Stimulated activated CD8-positive, alpha-beta memory T cell treated with anti-CD3 and anti-CD28 coated beads, Interleukin-15, amount 100 ng/mL, for 1 hour (primary cell): Measurements from ENCODE around the gene LMF1.
A peak's percentile ranks its signal among the peaks of the same experiment; 100 is the strongest.
"Not testable (repeated sequence)": the region's sequence is repeated elsewhere in the genome, so short reads cannot be mapped to it uniquely, and the experiment has no call there.

Source experiments
- DNase-seq: peaks from one replicate; pipeline ENCODE4 v3.0.0-alpha.2; 2020; ENCODE audit warnings: low read depth

Gene LMF1

DNA sequence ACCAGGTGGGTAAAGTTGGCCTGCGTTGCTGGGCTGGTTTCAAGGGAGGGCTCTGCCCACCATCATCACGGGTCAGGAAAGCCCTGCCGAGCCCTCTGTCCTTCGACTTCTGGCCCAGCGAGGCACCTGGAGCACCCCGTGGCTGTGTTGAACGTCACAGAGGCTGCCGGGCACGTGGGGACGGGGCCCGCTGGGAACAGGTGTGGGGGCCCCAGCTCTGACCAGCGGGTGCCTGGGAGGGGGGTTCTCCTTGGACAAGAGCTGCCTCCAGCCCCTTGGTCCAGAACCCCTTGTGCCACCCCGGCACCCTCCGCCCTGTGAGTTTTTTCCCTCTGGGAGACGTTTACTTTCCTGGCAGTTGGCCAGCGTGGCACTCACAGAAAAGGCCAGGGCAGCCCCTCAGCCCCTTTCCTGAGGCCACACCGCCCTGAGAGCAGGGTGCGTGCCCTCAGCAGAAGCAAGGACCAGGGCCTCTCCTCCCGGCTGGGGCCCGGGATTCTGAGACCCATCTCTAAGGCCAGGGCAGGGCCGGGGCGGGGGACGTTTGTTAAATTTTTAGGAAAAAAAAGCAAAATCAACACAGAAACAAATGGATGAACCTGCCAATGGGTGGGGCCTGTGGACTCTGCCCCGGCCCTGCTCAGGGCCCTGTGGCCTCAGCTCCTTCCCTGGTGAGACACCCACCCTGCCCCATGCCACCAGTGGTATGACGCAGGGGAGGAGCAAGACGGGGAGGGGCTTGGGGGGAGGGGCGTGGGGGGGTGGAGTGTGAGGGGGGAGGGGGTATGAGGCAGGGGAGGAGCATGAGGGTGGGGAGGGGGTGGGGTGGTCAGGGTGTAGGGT lies 139.0 kb downstream of the LMF1 start:
- DNase-seq: no peak

DNA sequence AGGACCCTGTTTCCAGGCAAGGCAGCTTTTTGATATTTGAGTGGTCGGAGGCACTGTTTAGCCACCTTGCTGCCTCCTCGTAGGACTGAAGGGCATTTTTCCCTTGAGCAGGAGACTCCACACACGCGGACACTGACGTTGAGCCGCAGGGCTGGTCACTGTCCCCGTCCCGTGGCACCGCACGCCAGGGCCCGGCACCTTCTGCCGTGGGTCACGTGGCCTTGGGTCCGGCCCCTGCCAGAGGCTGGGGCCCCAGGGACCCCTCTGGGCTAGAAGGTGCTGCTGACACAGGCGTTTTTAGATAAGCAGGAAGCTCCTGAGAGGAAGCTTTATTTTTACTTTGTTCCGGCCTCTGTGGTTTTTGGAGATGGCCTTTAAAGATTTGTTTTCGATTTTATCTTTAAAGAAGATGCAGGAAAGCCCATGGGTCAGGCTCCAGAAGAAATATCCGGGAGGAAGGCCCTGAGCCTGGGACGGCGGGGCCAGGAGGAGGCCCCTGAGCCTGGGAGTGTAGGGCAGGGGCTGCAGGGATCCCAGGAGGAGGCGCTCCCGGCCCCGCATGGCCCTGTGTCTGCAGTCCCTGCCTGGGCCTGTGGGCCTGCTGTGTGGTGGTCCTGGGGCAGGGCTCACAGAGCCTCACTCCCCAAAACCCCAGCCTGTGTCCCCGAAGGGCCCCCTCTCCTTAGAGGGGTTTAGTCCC lies 139.8 kb downstream of the LMF1 start:
- DNase-seq: no peak

DNA sequence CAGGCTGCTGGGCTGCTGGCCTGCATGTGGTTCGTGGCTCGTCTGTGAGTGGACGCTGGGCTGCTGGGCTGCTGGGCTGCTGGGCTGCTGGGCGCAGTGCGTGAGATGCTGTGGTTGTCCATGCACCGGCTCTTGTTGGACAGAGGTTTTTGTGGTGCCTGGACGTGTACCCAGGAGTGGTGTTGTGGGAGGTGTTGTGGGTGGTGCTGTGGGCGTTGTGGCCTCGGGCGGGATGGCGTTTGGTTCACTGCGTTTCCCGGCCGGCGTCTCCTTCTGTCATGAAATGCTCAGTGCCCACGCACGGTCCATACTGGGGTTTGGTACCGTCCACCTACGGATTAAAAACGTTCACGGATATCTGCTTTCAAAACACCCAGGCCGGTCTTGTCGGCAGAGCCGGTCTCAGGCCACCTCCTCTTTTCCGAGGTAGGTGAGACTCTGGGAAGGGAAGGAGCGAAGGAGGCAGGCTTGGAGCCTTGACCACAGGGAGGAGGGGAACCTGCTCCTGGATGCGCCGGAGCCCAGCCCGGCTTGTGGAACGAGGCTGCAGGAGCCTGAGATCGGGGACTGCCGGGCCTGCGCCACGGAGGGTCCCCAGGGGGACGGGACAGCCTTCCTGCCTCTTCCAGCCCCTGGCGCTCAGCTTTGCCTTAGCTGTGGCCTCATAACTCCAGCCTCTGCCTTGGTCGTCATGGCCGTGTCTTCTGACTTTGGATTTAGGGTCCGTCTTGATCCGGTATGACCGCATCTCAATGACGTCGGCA lies 140.5 kb downstream of the LMF1 start:
- DNase-seq: no peak

DNA sequence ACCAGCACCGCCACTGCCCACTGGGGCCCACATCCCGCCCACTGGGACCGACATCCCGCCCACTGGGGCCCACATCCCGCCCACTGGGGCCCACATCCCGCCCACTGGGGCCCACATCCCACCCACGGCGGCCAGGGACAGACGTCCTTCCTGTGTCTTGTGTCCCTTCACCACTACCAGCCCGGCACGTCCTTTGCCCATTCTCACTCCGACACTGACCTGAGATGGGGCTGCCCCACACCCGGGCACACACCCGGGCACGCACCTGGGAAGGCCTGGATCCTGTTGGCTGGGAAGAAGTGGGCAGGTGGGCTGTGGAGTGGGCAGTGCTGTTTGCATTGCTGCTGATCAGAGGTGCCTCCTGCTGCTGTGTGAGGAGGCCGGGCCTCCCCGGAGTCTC lies 141.9 kb downstream of the LMF1 start:
- no peak for DNase-seq

DNA sequence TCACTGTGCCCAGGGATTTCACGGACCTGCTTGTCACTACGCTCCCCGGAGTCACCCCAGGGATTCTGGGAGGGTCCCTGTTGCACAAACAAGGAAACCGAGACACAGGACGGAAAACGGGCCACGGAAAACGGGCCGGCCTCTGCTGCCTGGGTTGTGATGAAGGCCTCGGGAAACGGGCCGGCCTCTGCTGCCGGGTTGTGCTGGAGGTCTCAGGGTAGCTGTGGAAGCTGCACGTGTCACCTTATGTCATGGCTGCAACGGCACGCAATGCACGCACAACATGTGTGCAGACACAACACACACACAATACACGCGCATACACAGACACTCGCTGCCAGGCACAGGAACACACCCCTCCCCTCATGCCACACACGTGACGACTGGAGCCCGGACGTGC lies 143.3 kb downstream of the LMF1 start:
- DNase-seq: no peak

DNA sequence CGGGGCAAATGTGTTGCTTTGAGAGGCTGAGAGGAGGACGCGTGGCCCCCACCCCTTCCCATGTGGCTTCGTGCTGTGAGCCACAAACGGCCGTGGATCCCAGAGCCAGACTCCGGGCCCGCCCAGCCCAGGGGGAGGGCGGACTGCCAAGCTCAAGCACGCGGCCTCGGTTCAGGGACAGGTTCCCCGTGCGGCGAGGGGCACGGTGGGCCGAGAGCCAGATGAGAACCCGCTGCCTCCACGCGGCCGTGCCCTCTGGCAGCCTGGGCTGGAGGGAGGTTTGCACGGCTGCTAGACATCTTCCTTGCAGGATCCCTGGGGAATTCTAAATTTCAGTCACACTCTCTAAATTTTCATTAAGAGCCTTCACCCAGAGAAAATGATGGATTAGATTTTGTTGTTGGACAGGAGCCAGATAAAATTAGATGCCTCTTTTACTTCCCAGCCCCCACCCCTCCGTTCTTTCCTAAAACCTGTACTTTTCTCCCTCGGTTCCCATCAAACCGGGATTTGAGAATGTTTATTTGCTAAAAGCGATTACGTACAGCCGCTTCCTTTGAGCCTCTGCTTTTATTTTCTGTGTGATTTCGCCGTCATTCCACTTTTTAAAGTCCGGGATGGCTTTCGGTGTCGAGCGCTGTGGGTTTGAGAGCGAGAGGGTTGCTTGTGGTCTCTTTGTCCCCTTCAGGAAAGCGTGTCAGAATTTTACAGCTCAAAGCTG lies 145.3 kb downstream of the LMF1 start:
- no peak for DNase-seq

DNA sequence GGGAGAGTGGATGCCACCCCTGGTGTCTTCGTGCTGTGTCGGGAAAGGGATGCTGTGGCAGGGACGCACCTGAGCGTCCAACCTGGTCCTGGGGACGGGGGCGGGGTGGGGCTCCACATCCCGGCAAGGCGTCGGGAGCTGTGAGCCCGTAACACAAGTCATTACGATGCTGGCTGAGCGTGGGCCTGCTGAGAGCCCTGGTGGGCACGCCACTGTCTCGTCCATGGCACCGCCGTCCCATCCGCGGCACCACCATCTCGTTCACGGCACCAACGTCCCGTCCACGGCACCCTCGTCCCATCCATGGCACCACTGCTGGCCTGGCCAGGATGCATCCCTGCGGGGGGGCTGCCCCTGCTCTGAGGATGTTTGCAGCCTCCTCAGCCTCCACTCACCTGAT lies 146.2 kb downstream of the LMF1 start:
- DNase-seq: no peak

DNA sequence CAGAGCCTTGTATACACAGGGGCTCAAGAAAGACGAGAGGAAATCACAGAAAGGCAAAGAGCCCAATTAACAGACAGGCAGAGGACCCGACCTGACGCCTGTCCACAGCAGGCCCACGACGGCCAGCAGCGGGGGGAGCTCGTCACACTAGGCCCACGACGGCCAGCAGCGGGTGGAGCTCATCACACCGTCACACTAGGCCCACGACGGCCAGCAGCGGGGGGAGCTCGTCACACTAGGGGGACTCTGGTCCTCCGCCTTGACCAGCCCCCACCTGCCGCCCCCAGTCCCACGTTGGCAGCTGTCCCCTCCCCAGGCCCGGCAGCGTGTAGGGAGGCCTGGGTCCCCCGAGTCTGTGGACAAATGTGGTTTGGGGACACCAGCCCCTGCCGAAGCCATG lies 146.6 kb downstream of the LMF1 start:
- DNase-seq: no peak

DNA sequence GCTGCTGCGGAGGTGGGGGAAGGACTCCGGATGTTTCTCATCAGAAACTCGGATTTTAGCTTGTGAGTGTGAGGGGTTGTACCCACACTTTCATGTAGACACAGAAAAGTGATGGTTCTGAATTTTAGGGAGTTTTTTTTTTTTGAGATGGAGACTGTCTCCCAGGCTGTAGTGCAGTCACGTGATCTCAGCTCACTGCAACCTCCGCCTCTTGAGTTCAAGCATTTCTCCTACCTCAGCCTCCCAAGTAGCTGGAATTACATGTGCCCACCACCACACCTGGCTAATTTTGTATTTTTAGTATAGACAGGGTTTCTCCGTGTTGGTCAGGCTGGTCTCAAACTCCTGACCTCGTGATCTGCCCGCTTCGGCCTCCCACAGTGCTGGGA lies 147.9 kb downstream of the LMF1 start:
- DNase-seq: no peak

DNA sequence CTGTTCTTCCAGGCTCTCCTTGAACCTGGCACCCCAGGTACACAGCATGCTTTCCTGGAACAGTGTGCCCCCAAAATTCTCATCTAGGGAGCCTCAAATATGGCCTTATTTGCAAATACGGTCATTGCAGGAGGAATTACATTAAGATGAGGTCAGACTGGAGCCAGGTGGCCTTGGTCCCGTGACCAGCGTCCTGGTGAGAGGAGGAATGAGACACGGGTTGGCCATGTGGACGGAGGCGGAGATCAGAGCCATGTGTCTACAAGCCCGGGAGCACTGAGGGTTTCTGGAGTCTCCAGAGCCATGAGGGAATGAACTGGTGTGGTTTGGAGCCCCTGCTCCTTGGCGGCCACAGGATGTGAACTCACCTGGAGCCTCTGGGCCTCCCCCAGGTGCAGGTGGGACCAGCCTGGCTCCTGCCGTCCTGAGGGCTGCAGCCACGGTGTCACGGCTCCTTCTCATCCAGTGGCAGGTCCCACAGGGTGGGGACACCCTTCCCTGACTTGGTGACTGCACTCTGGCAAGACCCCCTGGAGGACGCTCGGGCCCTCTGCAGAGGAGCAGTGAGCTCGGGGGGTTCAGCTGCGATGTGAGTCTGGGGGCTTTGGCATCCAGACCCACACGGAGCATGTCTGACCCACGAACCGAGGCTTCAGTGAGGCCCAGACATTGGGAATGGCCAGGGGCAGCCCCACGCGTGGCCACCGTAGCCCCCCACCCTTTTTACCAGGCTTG lies 148.4 kb downstream of the LMF1 start:
- DNase-seq: no peak

DNA sequence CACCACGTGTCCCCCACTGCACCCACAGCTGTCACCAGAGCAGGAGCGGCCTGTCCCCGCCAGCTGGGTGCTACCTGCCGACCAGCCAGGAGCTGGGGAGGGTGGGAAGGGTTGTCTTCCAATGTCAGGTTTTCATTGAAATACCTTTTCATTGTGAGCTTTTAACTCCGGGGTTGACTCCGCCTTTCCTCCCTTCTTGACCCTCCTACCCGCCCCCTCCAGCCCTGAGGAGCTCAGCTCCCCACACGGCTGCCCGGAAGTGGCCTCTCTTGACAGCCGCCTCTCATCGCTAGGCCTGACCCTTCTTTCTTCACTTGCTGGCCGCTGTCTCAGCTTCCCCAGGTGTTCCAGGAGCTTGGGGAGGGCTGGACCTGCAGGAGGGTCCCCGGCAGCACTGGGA lies 149.0 kb downstream of the LMF1 start:
- no peak for DNase-seq

DNA sequence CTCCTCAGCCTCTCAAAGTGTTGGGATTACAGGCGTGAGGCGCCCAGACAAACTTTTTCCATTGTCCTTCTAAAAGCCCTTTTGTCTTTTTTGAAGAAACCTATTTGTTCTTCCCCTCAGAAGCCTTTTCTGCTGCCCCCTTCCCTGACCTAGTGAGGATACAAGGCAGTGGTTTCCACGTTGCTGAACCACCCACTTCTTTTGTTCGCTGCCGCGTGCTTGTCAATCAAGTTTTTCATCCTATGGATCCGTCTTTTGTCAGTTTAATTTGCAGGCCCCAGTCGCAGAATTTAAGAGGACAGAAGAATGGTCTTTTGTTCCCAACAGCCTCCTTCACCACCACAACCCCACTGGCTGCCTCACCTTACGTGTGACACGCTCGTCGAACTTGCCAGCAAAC lies 150.0 kb downstream of the LMF1 start:
- no peak for DNase-seq

DNA sequence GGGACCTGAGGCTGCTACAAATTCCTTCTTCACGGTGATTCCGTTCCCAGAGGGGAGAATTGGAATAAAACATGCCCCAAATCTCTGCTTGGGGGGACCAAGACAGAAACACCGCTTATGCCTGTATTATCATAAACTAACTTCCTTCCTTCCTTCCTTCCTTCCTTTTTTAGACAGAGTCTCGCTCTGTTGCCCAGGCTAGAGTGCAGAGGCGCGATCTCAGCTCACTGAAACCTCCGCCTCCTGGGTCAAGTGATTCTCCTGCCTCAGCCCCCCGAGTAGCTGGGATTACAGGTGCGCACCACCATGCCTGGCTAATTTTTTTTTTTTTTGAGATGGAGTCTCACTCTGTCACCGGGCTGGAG lies 150.8 kb downstream of the LMF1 start:
- DNase-seq: not testable (repeated sequence)

DNA sequence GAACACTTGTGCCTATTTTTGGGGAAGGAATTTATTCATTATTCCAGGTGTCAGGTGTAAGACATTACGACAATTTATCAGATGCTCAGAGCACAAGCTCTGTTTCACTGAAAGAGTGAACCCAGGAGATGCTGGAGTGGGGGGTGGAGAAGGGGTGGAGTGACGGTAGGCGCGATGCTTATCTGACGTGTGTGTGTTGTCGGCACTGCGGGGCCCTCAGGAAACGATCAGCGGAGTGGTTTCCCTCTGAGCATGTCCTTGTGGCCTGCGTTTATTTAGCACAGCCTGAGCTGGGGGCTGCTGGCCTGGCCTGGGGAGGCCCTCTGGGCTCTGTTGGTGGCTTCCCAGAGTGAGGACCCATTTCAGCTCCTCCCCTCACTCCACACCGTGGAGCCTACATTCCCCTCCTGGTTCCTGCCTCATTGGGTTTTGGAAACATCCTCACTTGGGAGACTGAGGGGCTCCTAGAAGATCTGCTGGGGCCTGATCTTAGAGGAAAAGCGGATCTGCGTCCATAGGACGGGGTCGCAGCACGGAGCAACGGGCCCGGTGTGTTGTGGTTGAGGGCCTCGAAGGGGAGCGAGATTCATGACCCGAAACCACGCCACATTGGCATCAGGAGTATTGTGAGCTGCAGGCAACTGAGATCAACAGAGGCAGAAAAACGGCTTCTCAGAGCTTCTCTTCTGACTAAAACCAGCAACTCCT lies 151.3 kb downstream of the LMF1 start:
- DNase-seq: peak; percentile 21

DNA sequence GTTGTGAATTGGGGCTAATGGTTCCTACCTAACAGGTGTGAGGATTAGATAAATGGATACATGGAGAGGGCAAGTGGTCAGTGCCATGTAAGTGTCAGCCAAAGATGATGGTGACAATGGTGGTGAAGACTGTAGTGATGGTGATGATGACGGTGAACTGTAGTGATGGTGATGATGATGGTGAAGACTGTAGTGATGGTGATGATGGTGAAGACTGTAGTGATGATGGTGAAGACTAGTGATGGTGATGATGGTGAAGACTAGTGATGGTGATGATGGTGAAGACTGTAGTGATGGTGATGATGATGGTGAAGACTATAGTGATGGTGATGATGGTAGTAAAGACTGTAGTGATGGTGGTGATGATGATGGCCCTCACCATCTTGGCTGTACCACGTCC lies 152.2 kb downstream of the LMF1 start:
- no peak for DNase-seq

DNA sequence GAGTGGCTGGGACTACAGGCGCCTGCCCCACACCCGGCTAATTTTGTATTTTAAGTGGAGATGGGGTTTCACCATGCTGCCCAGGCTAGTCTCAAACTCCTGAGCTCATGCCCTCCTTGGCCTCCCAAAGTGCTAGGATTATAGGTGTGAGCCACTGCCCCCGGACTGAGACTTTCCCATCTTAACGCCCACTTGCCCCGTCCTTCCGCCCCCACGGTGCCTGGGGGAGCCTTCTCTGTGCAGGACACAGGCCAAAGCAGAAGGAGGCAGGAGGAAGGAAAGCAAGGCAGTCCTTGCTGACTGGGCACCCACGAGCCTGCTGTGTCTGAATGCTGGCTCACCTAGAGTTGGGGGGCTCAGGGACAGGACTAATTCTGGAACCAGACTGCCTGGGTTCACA lies 152.7 kb downstream of the LMF1 start:
- no peak for DNase-seq

DNA sequence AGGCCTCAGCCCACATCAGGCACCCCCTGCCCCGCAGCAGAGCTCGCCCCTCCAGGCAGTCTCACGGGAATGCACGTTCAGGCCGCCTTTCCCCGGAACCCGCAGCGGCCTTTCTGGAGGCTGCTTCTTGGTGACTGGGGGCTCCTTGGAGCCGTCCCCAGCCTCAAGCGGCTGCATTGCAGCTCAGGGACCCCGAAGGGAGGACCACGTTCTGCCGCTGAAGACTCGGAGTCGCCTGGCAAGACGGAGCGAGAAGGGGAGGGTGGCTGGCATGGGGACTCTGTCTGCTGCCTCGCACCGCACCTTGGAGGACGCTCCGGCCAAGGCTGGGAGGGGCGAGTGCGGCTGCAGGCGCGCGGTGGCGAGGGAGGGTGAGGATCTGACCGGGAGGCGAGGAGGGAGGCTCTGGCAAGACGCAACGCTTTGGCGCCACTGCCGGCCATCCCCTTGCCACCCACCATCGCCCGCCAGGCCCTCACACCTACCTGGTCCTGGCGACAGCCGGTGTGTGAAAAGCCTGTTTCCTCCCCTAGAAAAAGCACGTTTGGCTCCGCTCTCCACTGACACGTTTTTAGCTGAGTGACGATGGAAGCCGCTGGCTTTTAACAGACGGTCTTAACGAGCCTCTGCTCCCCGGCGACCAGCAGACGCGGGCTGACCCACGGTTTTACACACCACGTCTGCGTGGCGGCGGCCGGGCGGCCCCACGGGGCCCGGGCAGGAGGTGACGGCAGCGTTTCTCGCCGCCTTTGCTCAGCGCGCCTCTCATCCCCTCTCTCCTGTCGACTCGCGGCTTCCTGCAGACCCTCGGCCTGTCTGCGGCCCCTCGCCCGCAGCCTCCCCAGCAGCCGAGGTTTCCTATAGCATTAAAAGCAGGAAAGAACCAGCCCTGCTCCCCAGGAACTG lies 153.5 kb downstream of the LMF1 start:
- no peak for DNase-seq

DNA sequence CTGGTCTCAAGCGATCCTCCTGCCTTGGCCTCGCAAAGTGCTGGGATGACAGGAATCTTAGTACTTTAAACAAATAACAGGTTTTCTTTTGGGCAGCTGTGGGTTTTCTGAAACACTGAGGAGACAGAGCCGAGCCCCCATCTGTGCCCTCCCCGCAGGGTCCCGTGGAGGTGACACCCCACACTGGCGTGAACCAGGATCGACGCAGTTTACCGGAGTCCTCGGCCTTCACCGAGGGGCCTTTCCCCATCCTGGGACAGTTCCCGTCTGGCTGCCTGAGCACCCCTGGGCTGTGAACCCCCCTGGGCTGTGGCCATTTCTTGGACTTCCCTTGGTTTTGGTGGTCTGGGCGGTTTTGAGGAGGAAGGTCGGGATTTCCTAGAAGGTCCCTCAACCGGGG lies 154.9 kb downstream of the LMF1 start:
- no peak for DNase-seq

DNA sequence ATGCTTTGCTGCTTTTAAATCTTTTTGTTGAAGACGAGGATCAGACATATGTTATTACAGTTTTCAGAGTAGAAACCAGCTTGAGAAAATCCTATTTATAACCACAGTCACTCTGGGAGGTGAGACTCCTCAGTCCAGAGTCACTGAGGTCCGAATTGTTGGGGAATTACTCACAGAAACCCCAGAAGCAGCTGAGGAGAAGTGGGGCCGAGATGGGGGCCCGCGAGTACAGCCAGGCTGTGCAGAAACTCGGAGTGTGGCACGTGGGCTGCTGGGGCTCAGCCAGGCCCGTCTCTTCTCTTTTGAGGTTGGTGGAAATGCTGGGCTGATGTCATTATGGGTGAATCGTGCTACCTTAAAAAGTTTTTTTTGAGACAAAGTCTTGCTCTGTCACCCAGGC lies 155.8 kb downstream of the LMF1 start:
- DNase-seq: no peak

DNA sequence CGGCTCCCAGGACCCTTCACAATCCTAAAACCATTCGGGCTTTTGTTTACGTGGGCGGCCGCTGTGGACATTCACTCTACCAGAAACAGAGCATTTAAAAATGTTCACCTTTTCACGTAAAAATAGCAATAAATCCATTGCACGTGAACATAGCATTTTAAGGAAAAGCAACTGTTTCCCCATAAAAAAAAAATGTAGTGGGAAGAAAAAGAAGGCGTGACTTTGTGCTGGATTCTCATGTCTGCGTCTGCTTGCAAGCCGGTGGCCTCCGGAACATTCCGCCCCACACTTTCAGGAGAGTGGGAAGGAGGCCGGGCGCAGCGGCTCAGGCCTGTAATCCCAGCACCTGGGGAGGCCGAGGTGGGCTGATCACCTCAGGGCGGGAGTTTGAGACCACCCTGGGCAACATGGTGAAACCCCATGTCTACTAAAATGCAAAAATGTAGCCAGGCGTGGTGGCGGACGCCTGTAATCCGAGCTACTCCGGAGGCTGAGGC lies 156.8 kb downstream of the LMF1 start:
- DNase-seq: no peak
